Effector memory CD4-positive, alpha-beta T cell (primary cell): ENCODE results near the gene ZNF512B.
A peak's percentile ranks its signal among the peaks of the same experiment; 100 is the strongest.

ENCODE experiments used
- DNase-seq, 3 donors: peaks; one replicate each; pipeline ENCODE4 v3.0.0-alpha.2; 2020
- H3K27ac ChIP-seq: 2 replicates; pipeline ENCODE4 v1.7.0; 2013; ENCODE audit warnings: mild to moderate bottlenecking, low read length, moderate library complexity; ENCODE audit not compliant: insufficient read depth, poor library complexity, severe bottlenecking
- H3K27me3 ChIP-seq: replicated peaks from 2 replicates; pipeline ENCODE4 v1.7.0; 2013; ENCODE audit warnings: mild to moderate bottlenecking, low read length; ENCODE audit not compliant: insufficient read depth, control insufficient read depth, poor library complexity, severe bottlenecking
- H3K36me3 ChIP-seq: 2 replicates; pipeline ENCODE4 v1.7.0; 2013; ENCODE audit warnings: mild to moderate bottlenecking, low read length, moderate library complexity; ENCODE audit not compliant: control insufficient read depth, insufficient read depth
- H3K4me1 ChIP-seq: 2 replicates; pipeline ENCODE4 v1.7.0; 2013; ENCODE audit warnings: low read length, mild to moderate bottlenecking; ENCODE audit not compliant: control insufficient read depth, insufficient read depth, poor library complexity, severe bottlenecking
- H3K4me3 ChIP-seq: 2 replicates; pipeline ENCODE4 v1.7.0; 2013; ENCODE audit warnings: low read length, low read depth, mild to moderate bottlenecking; ENCODE audit not compliant: insufficient read depth, poor library complexity, severe bottlenecking
- H3K9me3 ChIP-seq: 2 replicates; pipeline ENCODE4 v1.7.0; 2013; ENCODE audit warnings: mild to moderate bottlenecking, low read length, moderate library complexity; ENCODE audit not compliant: control insufficient read depth

ZNF512B gene

DNA sequence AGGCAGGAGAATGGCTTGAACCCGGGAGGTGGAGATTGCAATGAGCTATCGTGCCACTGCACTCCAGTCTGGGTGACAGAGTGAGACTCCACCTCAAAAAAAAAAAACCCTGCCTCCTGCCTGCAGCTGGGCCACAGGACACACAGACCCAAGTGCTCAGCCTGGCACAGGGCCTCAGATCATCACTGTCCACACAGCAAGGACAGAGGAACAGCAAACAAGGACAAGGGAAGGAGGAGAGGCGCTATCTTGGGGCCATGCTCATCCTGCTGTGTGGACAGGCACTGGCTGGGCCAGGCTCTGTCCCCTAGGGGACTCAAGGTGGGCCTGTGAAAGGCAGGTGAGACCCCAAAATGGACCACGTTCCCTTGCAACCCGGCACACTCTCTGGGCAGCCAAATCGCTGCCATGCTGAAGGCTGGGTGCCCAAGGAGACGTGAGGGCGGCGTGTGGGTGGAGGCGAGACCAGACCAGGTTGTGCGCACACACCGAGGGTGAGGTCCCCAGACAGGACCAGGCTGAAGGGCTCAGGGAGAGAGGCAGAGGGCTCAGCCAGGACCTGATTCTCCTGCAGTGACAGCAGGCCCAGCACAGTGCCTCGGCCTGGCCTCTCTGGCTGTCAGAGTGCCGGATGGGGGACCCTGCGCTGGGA, 22.6 kb downstream of the ZNF512B start:
- H3K4me1 ChIP-seq = peaks cover 51% of the 10 kb centered on the region
- DNase-seq = no peak
- H3K36me3 ChIP-seq = peaks cover 27% of the 10 kb centered on the region
- H3K9me3 ChIP-seq = no peaks in the 10 kb centered on the region
- H3K27me3 ChIP-seq = no peaks in the 10 kb centered on the region
- no peak overlapping the region for H3K4me3 ChIP-seq
- H3K27ac ChIP-seq = no peak overlapping the region

GRCh38 chr20:63945921-63946920, 23.5 kb downstream of the ZNF512B start:
- DNase-seq = no peak
- Histone ChIP-seq H3K4me3 (no peak overlapping the region), H3K4me1 (peaks cover 49% of the 10 kb centered on the region), H3K9me3 (no peaks in the 10 kb centered on the region), H3K36me3 (peaks cover 27% of the 10 kb centered on the region), H3K27me3 (no peaks in the 10 kb centered on the region), H3K27ac (no peak overlapping the region)

- Histone ChIP-seq H3K4me3 (no peak overlapping the region), H3K27me3 (no peaks in the 10 kb centered on the region), H3K27ac (no peak overlapping the region), H3K4me1 (peaks cover 50% of the 10 kb centered on the region), H3K9me3 (no peaks in the 10 kb centered on the region), H3K36me3 (peaks cover 33% of the 10 kb centered on the region)
- DNase-seq = no peak
Observed at GRCh38 chr20:63945031-63945658, 24.6 kb downstream of the ZNF512B start.

DNA sequence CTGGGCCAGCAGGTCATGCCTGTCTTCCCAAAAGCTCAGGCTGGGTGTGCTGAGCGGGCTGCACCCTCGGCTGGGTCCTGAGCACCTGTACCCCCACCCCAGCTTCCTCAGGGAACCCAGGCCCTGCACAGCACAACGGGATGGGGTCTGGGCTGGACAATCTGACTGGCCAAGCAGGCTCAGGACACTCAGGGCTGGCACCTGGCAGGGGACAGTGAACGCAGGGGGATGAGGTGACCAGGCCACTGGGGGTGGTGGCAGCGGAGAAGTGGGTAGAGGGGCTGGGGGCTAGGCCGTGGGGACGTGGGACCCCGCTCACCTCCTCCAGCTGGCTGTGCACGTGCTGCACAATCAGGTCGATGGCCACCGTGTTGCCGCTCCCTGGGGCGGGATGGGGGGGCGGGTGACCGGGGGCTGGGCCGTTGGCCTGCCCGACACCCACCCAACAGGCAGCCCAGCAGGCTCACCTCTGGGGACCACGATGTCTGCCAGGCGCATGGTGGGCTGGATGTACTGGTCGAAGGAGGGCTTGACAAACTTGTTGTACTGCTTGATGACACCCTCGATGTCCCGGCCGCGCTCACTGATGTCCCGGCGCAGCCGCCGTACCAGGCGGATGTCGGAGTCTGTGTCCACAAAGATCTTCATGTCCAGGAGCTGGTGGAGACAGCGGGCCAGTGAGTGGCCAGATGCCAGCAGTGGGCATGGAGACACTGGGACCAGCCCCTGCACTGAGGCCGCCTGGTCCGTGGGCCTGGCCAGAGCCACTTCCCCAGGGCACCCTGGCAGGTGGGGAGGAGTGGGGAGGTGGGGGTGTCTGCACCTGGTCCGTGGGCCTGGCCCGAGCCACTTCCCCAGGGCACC, 25.4 kb downstream of the ZNF512B start:
- peaks cover 46% of the 10 kb centered on the region for H3K4me1 ChIP-seq
- DNase-seq = no peak
- peaks cover 34% of the 10 kb centered on the region for H3K36me3 ChIP-seq

DNA sequence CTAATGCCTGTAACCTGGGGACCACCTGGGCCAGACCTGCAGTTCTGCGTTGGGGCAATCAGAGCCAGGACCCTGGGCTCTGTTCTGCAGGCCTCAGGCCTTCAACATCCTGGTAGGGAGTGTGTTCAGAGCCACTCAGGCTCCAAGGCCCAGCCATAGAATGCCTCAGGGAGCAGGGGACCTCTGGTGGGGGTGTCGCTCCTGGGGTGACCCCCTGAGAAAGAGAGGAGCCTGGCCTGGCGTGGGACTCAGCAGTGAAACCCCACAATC, 26.0 kb downstream of the ZNF512B start:
- no peaks in the 10 kb centered on the region for H3K9me3 ChIP-seq
- peaks cover 44% of the 10 kb centered on the region for H3K4me1 ChIP-seq
- no peaks in the 10 kb centered on the region for H3K27me3 ChIP-seq
- no peak overlapping the region for H3K4me3 ChIP-seq
- no peak overlapping the region for H3K27ac ChIP-seq
- no peak for DNase-seq
- peaks cover 34% of the 10 kb centered on the region for H3K36me3 ChIP-seq

More for the DNA sequence above, 25.4 kb downstream of the ZNF512B start:
- Histone ChIP-seq H3K27ac (no peak overlapping the region), H3K4me3 (no peak overlapping the region), H3K9me3 (no peaks in the 10 kb centered on the region), H3K27me3 (no peaks in the 10 kb centered on the region)

GRCh38 chr20:63942969-63943807, 26.5 kb downstream of the ZNF512B start:
- H3K36me3 ChIP-seq = peaks cover 34% of the 10 kb centered on the region
- H3K27me3 ChIP-seq = no peaks in the 10 kb centered on the region
- DNase-seq = no peak

DNA sequence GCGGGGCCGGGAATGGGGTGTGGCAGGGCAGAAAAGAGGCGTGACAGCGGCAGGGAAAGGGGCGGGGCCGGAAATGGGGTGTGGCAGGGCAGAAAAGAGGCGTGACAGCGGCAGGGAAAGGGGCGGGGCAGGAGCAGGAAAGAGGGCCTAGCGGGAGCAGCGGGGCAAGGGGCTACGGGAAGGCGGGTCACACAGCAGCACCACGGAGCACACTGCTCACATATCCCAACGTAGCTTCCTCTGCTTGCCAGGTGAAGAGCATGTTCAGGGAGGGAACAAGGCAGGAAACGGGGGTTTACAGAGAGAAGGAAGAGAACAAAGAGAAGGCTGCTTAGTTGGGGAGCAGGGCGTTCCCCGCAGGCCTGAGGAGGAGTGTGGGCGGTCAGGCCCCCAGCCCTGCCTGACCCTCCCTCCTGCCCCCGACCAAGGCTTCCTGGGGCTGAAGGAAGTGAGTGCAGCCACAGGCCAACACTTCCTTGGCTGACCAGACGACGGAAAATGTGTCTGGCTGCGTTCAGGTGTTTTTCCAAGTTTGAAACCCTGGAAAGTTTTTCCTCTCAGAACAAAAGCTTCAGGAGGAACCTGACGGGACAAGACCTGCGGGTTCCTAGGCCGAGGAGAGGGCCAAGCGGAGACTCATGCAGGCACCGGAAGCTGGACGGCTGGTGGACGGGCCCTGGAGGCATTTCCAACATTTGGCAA, 27.3 kb downstream of the ZNF512B start:
- H3K4me1 ChIP-seq = peaks cover 32% of the 10 kb centered on the region
- H3K36me3 ChIP-seq = peaks cover 34% of the 10 kb centered on the region
- H3K27ac ChIP-seq = peak overlapping the region; percentile 42
- H3K9me3 ChIP-seq = no peaks in the 10 kb centered on the region
- H3K4me3 ChIP-seq = no peak overlapping the region
- DNase-seq = peak in 1 of 3 donors; percentile 40
- H3K27me3 ChIP-seq = no peaks in the 10 kb centered on the region

More at GRCh38 chr20:63942969-63943807, 26.5 kb downstream of the ZNF512B start:
- H3K9me3 ChIP-seq = no peaks in the 10 kb centered on the region
- H3K27ac ChIP-seq = peak overlapping the region; percentile 42
- no peak overlapping the region for H3K4me3 ChIP-seq
- peaks cover 40% of the 10 kb centered on the region for H3K4me1 ChIP-seq

DNA sequence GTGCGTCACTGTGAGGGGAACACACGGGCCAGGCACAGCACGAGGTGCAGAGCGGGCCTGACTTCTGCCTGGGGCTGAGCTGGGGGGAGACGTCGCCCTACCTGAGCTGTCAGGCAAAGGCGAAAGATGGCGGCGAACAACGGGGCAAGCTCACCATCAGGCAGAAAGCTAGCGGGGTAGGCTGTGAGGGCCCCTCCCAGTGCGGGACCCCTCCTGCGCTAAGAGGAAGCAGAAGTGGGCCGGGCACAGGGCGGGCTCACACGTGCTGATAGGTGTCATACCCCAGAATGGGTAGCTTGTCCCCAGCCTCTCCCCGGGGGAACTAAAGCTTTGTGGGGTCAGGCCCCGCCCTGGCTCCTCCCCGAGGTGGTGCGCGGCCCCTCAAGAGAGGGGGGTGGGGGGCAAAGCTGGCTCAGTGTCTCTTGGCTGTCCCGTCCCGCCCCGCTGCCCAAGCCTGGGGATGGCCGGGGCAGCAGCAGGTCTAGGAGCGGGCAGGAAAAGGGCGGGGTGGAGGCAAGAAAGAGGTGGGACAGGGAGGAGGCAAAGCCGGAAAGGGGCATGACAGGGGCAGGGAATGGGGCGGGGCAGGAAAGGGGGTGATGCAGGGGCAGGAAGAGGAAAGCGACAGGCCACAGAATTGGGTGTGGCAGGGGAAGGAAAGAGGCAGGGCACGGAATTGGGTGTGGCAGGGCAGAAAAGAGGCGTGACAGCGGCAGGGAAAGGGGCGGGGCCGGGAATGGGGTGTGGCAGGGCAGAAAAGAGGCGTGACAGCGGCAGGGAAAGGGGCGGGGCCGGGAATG, 28.2 kb downstream of the ZNF512B start:
- DNase-seq = peak; percentile 64 to 82 (median 76)
- Histone ChIP-seq H3K36me3 (peaks cover 34% of the 10 kb centered on the region), H3K27me3 (no peaks in the 10 kb centered on the region), H3K9me3 (no peaks in the 10 kb centered on the region), H3K4me3 (no peak overlapping the region), H3K27ac (peak overlapping the region; percentile 42), H3K4me1 (peaks cover 23% of the 10 kb centered on the region)
